Fibroblast of the aortic adventitia (primary cell): ENCODE data around the gene SEM1. TPM values are rescaled to one million over a fixed set of nuclear protein-coding genes. Genes with fewer than 3 reads are reported as not detected.
A peak's percentile ranks its signal among the peaks of the same experiment; 100 is the strongest.
"Not testable (repeated sequence)": the region's sequence is repeated elsewhere in the genome, so short reads cannot be mapped to it uniquely, and the experiment has no call there.

ENCODE experiments used
- DNase-seq: peaks from one replicate; pipeline ENCODE4 v3.0.0-alpha.2; 2010; ENCODE audit warnings: low read depth
- H3K4me3 ChIP-seq: 2 replicates; pipeline ENCODE4 v1.5.1; 2011; ENCODE audit warnings: low read depth, mild to moderate bottlenecking, control low read depth, low read length, moderate library complexity
- total RNA-seq: library from RNA; depleted of rRNA; stranded (reverse); fragments of >200 nt; gene quantifications from 2 replicates; pipeline ENCODE4 v1.2.3, GENCODE V29; 2012; ENCODE audit warnings: low replicate concordance
- TF ChIP-seq, protein P1 (sequence below): IDR thresholded peaks from 2 replicates; pipeline ENCODE4 v1.5.1; 2011; ENCODE audit warnings: mild to moderate bottlenecking, low read length, control low read depth, inconsistent platforms; ENCODE audit not compliant: insufficient read depth

Gene SEM1
- total RNA-seq = 37.6 and 119 TPM in 2 replicates

DNA sequence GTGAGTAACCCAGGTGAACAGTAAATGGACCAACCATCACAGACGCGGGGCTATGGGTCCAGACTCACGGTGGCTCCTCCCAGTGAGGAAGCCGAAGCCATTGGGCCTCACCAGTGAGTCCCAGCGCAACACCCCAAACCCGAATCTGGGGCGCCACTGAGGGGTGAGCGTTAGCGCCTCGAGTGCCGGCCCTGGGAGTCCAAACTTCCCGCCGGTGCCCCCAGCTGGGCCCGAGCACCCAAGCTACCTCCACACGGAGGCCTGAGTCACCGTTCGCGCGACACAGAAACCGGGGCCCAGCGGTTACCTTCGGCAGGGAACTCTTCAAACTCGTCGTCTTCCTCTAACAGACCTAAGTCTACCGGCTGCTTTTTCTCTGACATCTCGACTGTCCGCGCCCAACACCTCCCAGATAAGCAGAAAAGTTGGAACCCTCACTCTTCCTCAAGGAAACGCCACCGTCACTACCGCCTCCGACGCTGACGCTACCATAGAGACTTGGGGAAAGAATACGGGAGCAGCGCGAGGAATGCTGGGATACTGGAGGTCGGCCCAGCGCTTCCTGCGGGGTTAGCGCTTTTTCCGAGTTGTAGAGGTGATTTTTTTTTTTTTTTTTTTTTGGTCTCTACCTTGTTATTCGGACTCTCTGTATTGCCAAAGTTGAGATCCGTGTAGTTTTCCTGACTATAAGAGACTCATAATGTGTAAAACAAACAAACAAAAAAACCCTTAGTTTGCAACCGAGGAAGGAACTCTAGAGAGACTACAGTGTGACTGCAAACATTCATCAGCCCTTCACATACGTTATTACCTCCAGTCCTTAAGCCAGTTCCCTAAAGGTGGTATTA lies at the start of gene SEM1:
TSS of gene SEM1 (minus strand) at position 466 of the 848 bp plus-strand sequence. CDS start at position 383, 83 bp downstream.
- TF ChIP-seq, protein P1, sequence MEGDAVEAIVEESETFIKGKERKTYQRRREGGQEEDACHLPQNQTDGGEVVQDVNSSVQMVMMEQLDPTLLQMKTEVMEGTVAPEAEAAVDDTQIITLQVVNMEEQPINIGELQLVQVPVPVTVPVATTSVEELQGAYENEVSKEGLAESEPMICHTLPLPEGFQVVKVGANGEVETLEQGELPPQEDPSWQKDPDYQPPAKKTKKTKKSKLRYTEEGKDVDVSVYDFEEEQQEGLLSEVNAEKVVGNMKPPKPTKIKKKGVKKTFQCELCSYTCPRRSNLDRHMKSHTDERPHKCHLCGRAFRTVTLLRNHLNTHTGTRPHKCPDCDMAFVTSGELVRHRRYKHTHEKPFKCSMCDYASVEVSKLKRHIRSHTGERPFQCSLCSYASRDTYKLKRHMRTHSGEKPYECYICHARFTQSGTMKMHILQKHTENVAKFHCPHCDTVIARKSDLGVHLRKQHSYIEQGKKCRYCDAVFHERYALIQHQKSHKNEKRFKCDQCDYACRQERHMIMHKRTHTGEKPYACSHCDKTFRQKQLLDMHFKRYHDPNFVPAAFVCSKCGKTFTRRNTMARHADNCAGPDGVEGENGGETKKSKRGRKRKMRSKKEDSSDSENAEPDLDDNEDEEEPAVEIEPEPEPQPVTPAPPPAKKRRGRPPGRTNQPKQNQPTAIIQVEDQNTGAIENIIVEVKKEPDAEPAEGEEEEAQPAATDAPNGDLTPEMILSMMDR = no peak
- peak; percentile 91 for DNase-seq
- peak within 1 kb of the TSS; percentile 89 for H3K4me3 ChIP-seq

DNA sequence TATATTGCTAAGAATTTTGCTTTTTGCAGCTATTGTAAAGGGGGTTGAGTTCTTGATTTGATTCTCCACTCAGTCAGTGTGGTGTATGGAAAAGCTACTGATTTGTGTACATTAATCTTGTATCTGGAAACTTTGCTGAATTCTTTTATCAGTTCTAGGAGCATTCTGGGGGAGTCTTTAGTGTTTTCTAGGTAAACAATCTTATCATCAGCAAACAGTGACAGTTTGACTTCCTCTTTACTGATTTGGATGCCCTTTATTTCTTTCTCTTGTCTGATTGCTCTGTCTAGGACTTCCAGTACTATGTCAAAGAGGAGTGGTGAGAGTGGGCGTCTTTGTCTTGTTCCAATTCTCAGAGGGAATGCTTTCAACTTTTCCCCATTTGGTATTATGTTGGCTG lies 48.2 kb upstream of the SEM1 start:
- not testable (repeated sequence) for DNase-seq

DNA sequence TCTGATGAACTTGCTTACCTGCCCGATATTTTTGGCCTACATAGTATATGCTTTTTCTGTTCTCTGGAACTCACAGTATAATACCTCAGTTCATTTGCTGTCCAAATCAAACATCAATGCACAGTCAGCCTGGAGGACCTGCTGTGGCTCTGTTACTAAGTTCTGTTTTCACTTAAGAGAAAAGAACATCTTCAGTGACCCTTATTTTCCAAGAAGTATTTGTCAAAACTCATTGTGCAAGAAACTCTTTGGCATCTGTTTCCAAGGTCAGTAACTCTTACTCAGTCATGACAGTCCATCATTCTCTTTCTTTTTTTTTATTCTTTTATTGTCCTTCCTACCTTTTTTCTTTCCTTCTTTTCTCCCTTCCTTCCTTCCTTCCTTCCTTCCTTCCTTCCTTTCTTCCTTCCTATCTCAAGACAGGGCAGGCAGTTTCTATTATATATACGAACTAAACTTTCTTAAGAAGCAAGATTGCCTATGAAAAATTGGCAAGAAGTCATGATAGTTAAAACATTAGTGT lies 37.8 kb upstream of the SEM1 start:
- DNase-seq = no peak
- TF ChIP-seq, protein P1 = no peak
- H3K4me3 ChIP-seq = no peak overlapping the region

More for the DNA sequence above, 48.2 kb upstream of the SEM1 start:
- H3K4me3 ChIP-seq = not testable (repeated sequence)

DNA sequence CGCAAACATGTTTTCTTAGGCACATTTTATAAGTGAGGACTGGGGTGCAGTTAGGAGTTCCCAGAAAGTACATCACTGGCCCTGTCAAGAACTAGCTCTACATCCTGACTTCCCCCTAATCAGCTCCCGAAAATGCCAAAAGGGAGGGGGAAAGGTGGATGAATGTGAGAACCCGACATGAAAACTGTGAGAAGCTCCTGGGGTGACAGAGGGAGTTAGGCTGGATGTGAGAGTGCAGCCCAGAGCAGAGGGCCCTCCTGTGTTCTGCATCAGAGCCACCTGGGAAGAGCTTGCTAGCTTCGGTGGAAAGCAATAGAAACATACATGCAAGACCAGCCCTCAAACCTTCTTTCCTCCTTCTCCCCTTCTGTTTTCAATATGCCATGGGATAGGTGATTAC lies 30.5 kb upstream of the SEM1 start:
- H3K4me3 ChIP-seq = no peak overlapping the region
- TF ChIP-seq, protein P1 = no peak
- no peak for DNase-seq

- DNase-seq = no peak
- H3K4me3 ChIP-seq = no peak overlapping the region
- TF ChIP-seq, protein P1 = no peak
Measured at GRCh38 chr7:96739609-96740008, 30.0 kb upstream of the SEM1 start.

- TF ChIP-seq, protein P1 = no peak
- no peak for DNase-seq
- no peak overlapping the region for H3K4me3 ChIP-seq
Measured at GRCh38 chr7:96739167-96739566, 29.5 kb upstream of the SEM1 start.

GRCh38 chr7:96738705-96739104 lies 29.1 kb upstream of the SEM1 start:
- TF ChIP-seq, protein P1 = no peak
- H3K4me3 ChIP-seq = no peak overlapping the region
- DNase-seq = no peak
